Measurements from ENCODE around the gene ESPN. TPM values are rescaled to one million over a fixed set of nuclear protein-coding genes. Genes with fewer than 3 reads are reported as not detected.

ESPN gene
- total RNA-seq, 4 donors from 2014 or later = 0.60 to 6.1 (median 1.7) TPM

GRCh38 chr1:6467224-6467623 is 42.6 kb downstream of the ESPN start:
- TF ChIP-seq EP300 (IDR thresholded peaks at IDR 0.05) = no peak
- TF ChIP-seq CTCF (IDR thresholded peaks at IDR 0.05) = no peak
- no peak for TF ChIP-seq POLR2A (IDR thresholded peaks at IDR 0.05)
- H3K27me3 ChIP-seq = peaks cover 0 to 3% of the 10 kb centered on the region in 2 donors

GRCh38 chr1:6467744-6468688 is 43.4 kb downstream of the ESPN start:
- WGBS, 2 donors = 79 to 87% methylated on average over 7 to 29 of the region's 30 CpGs
- TF ChIP-seq CTCF (IDR thresholded peaks at IDR 0.05) (no peak), POLR2A (IDR thresholded peaks at IDR 0.05) (no peak), EP300 (IDR thresholded peaks at IDR 0.05) (no peak)
- no peak overlapping the region for H3K27ac ChIP-seq
- H3K4me1 ChIP-seq = no peaks in the 10 kb centered on the region
- no peak overlapping the region for H3K4me3 ChIP-seq
- DNase-seq (ENCODE audit: low spot score in 2 of 2) = no peak
- H3K27me3 ChIP-seq = peaks cover 0 to 3% of the 10 kb centered on the region in 2 donors
- H3K36me3 ChIP-seq = peaks cover 0 to 82% (median 0%) of the 10 kb centered on the region in 3 donors
- no peaks in the 10 kb centered on the region for H3K9me3 ChIP-seq

More at GRCh38 chr1:6467224-6467623, 42.6 kb downstream of the ESPN start:
- Histone ChIP-seq H3K4me3 (no peak overlapping the region), H3K36me3 (peaks cover 0 to 82% (median 0%) of the 10 kb centered on the region in 3 donors), H3K4me1 (no peaks in the 10 kb centered on the region), H3K9me3 (no peaks in the 10 kb centered on the region), H3K27ac (no peak overlapping the region)
- 92 to 94% methylated on average over 5 to 8 of the region's 12 CpGs for WGBS, 2 donors
- no peak for DNase-seq (ENCODE audit: low spot score in 2 of 2)

GRCh38 chr1:6468729-6469461 is 44.3 kb downstream of the ESPN start:
- Histone ChIP-seq H3K27me3 (peaks cover 0 to 3% of the 10 kb centered on the region in 2 donors), H3K4me1 (no peaks in the 10 kb centered on the region), H3K4me3 (no peak overlapping the region), H3K27ac (no peak overlapping the region), H3K9me3 (no peaks in the 10 kb centered on the region), H3K36me3 (peaks cover 0 to 87% (median 0%) of the 10 kb centered on the region in 3 donors)
- TF ChIP-seq POLR2A (IDR thresholded peaks at IDR 0.05) (no peak), EP300 (IDR thresholded peaks at IDR 0.05) (no peak), CTCF (IDR thresholded peaks at IDR 0.05) (no peak)
- no peak for DNase-seq (ENCODE audit: low spot score in 2 of 2)
- 85 to 89% methylated on average over 11 to 13 of the region's 13 CpGs for WGBS, 2 donors

GRCh38 chr1:6470132-6471085 is 45.8 kb downstream of the ESPN start:
- no peak for DNase-seq (ENCODE audit: low spot score in 2 of 2)
- H3K27me3 ChIP-seq = peaks cover 0 to 3% of the 10 kb centered on the region in 2 donors
- no peaks in the 10 kb centered on the region for H3K9me3 ChIP-seq
- H3K36me3 ChIP-seq = peaks cover 0 to 85% (median 0%) of the 10 kb centered on the region in 3 donors
- WGBS, 2 donors = 75 to 83% methylated on average over 50 to 64 of the region's 67 CpGs
- peaks cover 0 to 2% (median 0%) of the 10 kb centered on the region in 4 donors for H3K4me1 ChIP-seq
- TF ChIP-seq EP300 (IDR thresholded peaks at IDR 0.05) (no peak), POLR2A (IDR thresholded peaks at IDR 0.05) (no peak), CTCF (IDR thresholded peaks at IDR 0.05) (no peak)
- no peak overlapping the region for H3K4me3 ChIP-seq
- H3K27ac ChIP-seq = no peak overlapping the region
